HCEC 1CT (cell line): ENCODE data around the gene PSMB11.

Experiments used
- DNase-seq: peaks from one replicate; pipeline ENCODE4 v3.0.0-alpha.2; 2017

PSMB11 gene

GRCh38 chr14:23015618-23016017 is 26.4 kb upstream of the PSMB11 start:
- DNase-seq = no peak

- no peak for DNase-seq
Measured at GRCh38 chr14:23017091-23017490, 24.9 kb upstream of the PSMB11 start.

- DNase-seq = no peak
Measured at GRCh38 chr14:23018107-23018506, 23.9 kb upstream of the PSMB11 start.

GRCh38 chr14:23020143-23021128 is 21.6 kb upstream of the PSMB11 start:
- no peak for DNase-seq

GRCh38 chr14:23021434-23021833 is 20.6 kb upstream of the PSMB11 start:
- no peak for DNase-seq

GRCh38 chr14:23021889-23022442 is 20.0 kb upstream of the PSMB11 start:
- DNase-seq = no peak

- DNase-seq = no peak
Measured at GRCh38 chr14:23023022-23023794, 18.8 kb upstream of the PSMB11 start.

- no peak for DNase-seq
Measured at GRCh38 chr14:23023795-23024152, 18.2 kb upstream of the PSMB11 start.

GRCh38 chr14:23024612-23025075 is 17.4 kb upstream of the PSMB11 start:
- DNase-seq = no peak

GRCh38 chr14:23025151-23025814 is 16.7 kb upstream of the PSMB11 start:
- no peak for DNase-seq

- no peak for DNase-seq
Measured at GRCh38 chr14:23028799-23029198, 13.2 kb upstream of the PSMB11 start.

GRCh38 chr14:23030936-23031335 is 11.1 kb upstream of the PSMB11 start:
- no peak for DNase-seq

- DNase-seq = no peak
Measured at GRCh38 chr14:23033251-23033727, 8.7 kb upstream of the PSMB11 start.

- no peak for DNase-seq
Measured at GRCh38 chr14:23033801-23034497, 8.1 kb upstream of the PSMB11 start.

GRCh38 chr14:23034498-23035302 is 7.3 kb upstream of the PSMB11 start, which contains the start of gene PSMB5:
TSS of gene PSMB5 (minus strand) at chr14:23034900. CDS start at chr14:23034881, 19 bp downstream.
- peak; percentile 94 for DNase-seq

GRCh38 chr14:23035303-23036144 is 6.5 kb upstream of the PSMB11 start:
- no peak for DNase-seq

GRCh38 chr14:23040100-23040499 is 1.9 kb upstream of the PSMB11 start:
- DNase-seq = no peak

- DNase-seq = peak; percentile 67
Measured at GRCh38 chr14:23041729-23042128, 283 bp upstream of the PSMB11 start.

GRCh38 chr14:23043145-23043544 is 1.1 kb downstream of the PSMB11 start:
- no peak for DNase-seq

GRCh38 chr14:23043754-23044153 is 1.7 kb downstream of the PSMB11 start:
- DNase-seq = no peak
